Activated CD8-positive, alpha-beta T cell treated with anti-CD3 and anti-CD28 coated beads, Interleukin-2, amount 10 ng/mL, durations not matched to agents 7 days and 5 days (primary cell): ENCODE measurements around the gene MIEN1. TPM values are rescaled to one million over a fixed set of nuclear protein-coding genes. Genes with fewer than 3 reads are reported as not detected.

ENCODE experiments used
- ATAC-seq: fragments of 150-1000 bp; cut with Tn5 transposase; one replicate; pipeline ENCODE4 v1.10.0; 2021; ENCODE audit warnings: moderate library complexity
- CTCF ChIA-PET: fragments of 350-600 bp; sonication (Branson Sonifier 250); formaldehyde crosslinking; loops from one replicate; lab custom pipeline; 2021; ENCODE audit warnings: antibody characterized with exemption; lab: Charles Lee
- POLR2A ChIA-PET: fragments of 350-600 bp; sonication (Branson Sonifier 250); formaldehyde crosslinking; loops from one replicate; lab custom pipeline; 2021; ENCODE audit warnings: antibody characterized with exemption; lab: Charles Lee
- DNase-seq: peaks from one replicate; pipeline ENCODE4 v3.0.0-alpha.2; 2020
- H3K27ac Mint-ChIP-seq: one replicate; pipeline ENCODE4 v1.8.0; 2021; ENCODE audit warnings: mild to moderate bottlenecking, mixed read lengths
- H3K27me3 Mint-ChIP-seq: one replicate; pipeline ENCODE4 v1.8.0; 2021; ENCODE audit warnings: low read depth, mixed read lengths
- H3K36me3 Mint-ChIP-seq: one replicate; pipeline ENCODE4 v1.8.0; 2021; ENCODE audit warnings: low read depth, mixed read lengths
- H3K4me1 Mint-ChIP-seq: one replicate; pipeline ENCODE4 v1.8.0; 2021; ENCODE audit warnings: low read depth, mixed read lengths
- H3K4me3 Mint-ChIP-seq: one replicate; pipeline ENCODE4 v1.8.0; 2021; ENCODE audit warnings: mild to moderate bottlenecking, mixed read lengths
- H3K9me3 Mint-ChIP-seq: one replicate; pipeline ENCODE4 v1.8.0; 2022; ENCODE audit warnings: mixed read lengths; ENCODE audit not compliant: insufficient read depth
- total RNA-seq, 2 experiments: library from RNA; stranded (reverse); gene quantifications; one replicate each; pipeline ENCODE4 v1.2.3, GENCODE V29; 2021

Gene MIEN1
- total RNA-seq, 2 experiments from 2014 or later = 44.0 to 44.6 TPM

DNA sequence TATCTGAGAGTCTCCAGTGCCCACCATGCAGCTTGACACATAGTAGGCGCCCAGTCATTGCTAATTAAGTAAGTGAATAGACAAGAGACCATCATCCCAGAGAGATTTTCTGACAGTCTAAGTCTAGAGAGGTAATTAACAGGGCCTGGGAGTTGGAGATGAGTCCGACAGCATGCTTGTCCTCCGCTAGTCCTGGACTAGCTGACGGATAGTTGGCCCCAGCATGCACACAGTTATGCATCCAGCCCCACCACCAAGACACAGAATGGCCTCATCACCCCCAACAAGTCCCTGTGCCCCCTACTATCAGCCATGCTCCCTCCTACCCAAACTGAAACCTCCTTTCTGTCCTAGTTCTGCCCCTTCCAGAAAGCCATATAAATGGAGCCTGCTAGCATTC, 17.4 kb upstream of the MIEN1 start:
- H3K4me3 Mint-ChIP-seq = no peak overlapping the region
- POLR2A ChIA-PET = interaction anchor here (0.7 kb wide), 1 partner anchor 182 kb away, joined by 3 read pairs; no protein-coding TSS in a partner anchor
- no peak overlapping the region for H3K27ac Mint-ChIP-seq
- ATAC-seq = no peak
- peaks cover 8% of the 10 kb centered on the region for H3K4me1 Mint-ChIP-seq
- no peaks in the 10 kb centered on the region for H3K36me3 Mint-ChIP-seq
- CTCF ChIA-PET = no interaction called here
- DNase-seq = no peak
- H3K9me3 Mint-ChIP-seq = no peaks in the 10 kb centered on the region
- peaks cover 4% of the 10 kb centered on the region for H3K27me3 Mint-ChIP-seq

GRCh38 chr17:39746145-39746461, 15.8 kb upstream of the MIEN1 start:
- DNase-seq = no peak
- no peak overlapping the region for H3K27ac Mint-ChIP-seq
- H3K9me3 Mint-ChIP-seq = no peaks in the 10 kb centered on the region
- peaks cover 3% of the 10 kb centered on the region for H3K4me1 Mint-ChIP-seq
- H3K36me3 Mint-ChIP-seq = no peaks in the 10 kb centered on the region
- ChIA-PET POLR2A (no interaction called here), CTCF (interaction anchor here (1.5 to 1.7 kb wide), 2 partner anchors 16 to 125 kb away, joined by 3 to 4 read pairs; partner anchors contain the start of gene MIEN1)
- peaks cover 4% of the 10 kb centered on the region for H3K27me3 Mint-ChIP-seq
- H3K4me3 Mint-ChIP-seq = no peak overlapping the region
- no peak for ATAC-seq

DNA sequence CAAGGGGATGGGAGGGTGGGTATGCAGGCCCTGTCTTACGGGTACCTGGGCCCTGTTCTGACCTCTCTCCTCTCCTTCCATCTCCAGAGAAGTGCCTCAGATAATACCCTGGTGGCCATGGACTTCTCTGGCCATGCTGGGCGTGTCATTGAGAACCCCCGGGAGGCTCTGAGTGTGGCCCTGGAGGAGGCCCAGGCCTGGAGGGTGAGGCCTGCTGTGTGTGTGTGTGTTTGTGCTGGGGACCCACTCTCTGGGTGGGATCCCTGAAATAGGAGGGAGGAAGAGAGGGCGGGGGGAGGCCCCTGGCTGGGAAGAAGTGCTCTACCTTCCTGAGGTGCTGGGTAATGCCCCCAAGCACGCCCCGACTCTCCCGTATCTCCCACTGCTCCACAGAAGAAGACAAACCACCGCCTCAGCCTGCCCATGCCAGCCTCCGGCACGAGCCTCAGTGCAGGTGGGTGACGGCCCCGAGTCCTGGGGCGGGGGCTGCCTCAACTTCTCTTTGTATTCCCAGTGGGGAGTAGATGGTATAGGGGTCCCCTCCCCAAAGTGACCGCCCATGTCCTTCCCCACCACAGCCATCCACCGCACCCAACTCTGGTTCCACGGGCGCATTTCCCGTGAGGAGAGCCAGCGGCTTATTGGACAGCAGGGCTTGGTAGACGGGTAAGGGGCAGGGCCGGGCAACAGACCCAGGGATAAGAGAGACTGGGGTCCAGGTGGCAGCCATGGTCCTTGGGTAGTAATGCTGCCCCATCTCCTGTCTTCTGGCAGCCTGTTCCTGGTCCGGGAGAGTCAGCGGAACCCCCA, 15.2 kb upstream of the MIEN1 start:
- H3K27ac Mint-ChIP-seq = no peak overlapping the region
- no peak overlapping the region for H3K4me3 Mint-ChIP-seq
- CTCF ChIA-PET = interaction anchor here (1.4 to 1.7 kb wide), 2 partner anchors 123 to 124 kb away, joined by 3 read pairs; no protein-coding TSS in a partner anchor
- H3K36me3 Mint-ChIP-seq = no peaks in the 10 kb centered on the region
- POLR2A ChIA-PET = interaction anchor here (1.7 kb wide), 1 partner anchor 16 kb away, joined by 7 read pairs; the partner anchor contains the start of gene MIEN1
- no peak for DNase-seq
- ATAC-seq = no peak
- H3K9me3 Mint-ChIP-seq = no peaks in the 10 kb centered on the region
- H3K27me3 Mint-ChIP-seq = peaks cover 6% of the 10 kb centered on the region
- peaks cover 8% of the 10 kb centered on the region for H3K4me1 Mint-ChIP-seq

DNA sequence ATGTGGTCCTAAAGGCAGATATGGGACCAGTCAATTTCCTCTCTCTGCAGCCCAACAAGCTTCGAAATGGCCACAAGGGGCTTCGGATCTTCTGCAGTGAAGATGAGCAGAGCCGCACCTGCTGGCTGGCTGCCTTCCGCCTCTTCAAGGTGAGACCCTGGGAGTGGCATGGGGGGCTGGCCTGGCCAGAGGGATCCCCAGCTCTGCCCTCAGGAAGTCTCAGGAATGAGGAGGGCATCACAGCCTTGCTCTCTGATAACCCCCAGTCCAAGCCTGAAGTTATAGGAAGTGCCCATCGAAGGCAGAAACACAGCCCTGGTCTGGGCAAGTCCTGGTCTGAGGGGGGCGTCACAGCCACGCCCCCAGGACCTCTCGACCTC, 14.5 kb upstream of the MIEN1 start:
- peaks cover 15% of the 10 kb centered on the region for H3K4me1 Mint-ChIP-seq
- H3K27ac Mint-ChIP-seq = no peak overlapping the region
- H3K36me3 Mint-ChIP-seq = no peaks in the 10 kb centered on the region
- ChIA-PET CTCF (interaction anchor here (0.9 to 1.7 kb wide), 3 partner anchors 121 to 123 kb away, joined by 3 read pairs; no protein-coding TSS in a partner anchor), POLR2A (interaction anchor here (1.7 kb wide), 1 partner anchor 15 kb away, joined by 7 read pairs; the partner anchor contains the start of gene MIEN1)
- ATAC-seq = no peak
- no peaks in the 10 kb centered on the region for H3K9me3 Mint-ChIP-seq
- H3K4me3 Mint-ChIP-seq = no peak overlapping the region
- H3K27me3 Mint-ChIP-seq = peaks cover 6% of the 10 kb centered on the region
- DNase-seq = no peak

DNA sequence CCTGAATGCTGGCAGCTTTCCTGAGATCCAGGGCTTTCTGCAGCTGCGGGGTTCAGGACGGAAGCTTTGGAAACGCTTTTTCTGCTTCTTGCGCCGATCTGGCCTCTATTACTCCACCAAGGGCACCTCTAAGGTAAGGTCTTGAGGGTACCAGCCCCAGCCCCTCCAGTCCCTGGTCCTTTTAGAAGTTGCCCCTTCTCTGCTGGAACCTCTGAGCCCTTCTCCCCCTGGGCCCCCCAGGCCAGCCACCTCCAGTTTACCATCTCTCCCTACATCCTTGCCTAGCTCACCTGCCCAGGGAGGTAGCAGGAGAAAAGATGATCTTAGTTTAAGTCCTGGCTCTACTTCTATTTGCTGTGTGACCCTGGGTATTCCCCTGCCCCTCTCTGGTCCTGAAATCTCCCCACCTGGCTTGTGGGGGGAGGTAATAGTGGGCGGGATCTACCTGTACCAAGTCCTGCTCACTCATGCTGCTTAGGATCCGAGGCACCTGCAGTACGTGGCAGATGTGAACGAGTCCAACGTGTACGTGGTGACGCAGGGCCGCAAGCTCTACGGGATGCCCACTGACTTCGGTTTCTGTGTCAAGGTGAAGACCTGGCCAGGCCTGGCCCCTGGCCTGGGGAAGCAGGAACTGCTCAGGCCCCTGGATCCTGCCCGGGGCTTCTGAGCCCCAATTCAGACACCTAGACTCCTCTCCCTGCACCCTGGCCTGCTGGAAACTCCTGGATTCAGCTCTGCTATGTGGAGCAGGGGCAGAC, 13.9 kb upstream of the MIEN1 start:
- H3K27ac Mint-ChIP-seq = no peak overlapping the region
- H3K36me3 Mint-ChIP-seq = no peaks in the 10 kb centered on the region
- H3K4me3 Mint-ChIP-seq = no peak overlapping the region
- ChIA-PET CTCF (interaction anchor here (0.9 to 1.7 kb wide), 3 partner anchors 121 to 123 kb away, joined by 3 read pairs; no protein-coding TSS in a partner anchor), POLR2A (interaction anchor here (1.7 kb wide), 1 partner anchor 14 kb away, joined by 7 read pairs; the partner anchor contains the start of gene MIEN1)
- no peaks in the 10 kb centered on the region for H3K9me3 Mint-ChIP-seq
- no peak for ATAC-seq
- no peak for DNase-seq
- peaks cover 6% of the 10 kb centered on the region for H3K27me3 Mint-ChIP-seq
- H3K4me1 Mint-ChIP-seq = peaks cover 19% of the 10 kb centered on the region

DNA sequence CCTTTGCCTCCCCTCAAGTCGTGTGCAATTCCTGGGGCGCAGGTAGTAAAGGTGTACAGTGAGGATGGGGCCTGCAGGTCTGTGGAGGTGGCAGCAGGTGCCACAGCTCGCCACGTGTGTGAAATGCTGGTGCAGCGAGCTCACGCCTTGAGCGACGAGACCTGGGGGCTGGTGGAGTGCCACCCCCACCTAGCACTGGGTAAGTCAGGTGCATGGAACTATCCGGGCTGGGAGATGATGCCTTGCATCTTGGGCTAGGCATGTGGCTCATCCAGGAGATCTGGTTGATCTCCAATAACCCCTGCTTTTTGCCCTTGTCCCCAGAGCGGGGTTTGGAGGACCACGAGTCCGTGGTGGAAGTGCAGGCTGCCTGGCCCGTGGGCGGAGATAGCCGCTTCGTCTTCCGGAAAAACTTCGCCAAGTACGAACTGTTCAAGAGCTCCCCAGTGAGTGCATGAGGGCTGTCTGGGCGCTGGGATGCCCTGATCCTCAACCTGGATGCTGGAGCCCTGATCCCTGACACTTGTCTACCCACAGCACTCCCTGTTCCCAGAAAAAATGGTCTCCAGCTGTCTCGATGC, 12.6 kb upstream of the MIEN1 start:
- DNase-seq (no peak), ATAC-seq (no peak)
- H3K9me3 Mint-ChIP-seq = no peaks in the 10 kb centered on the region
- POLR2A ChIA-PET = no interaction called here
- H3K27me3 Mint-ChIP-seq = peaks cover 6% of the 10 kb centered on the region
- peaks cover 28% of the 10 kb centered on the region for H3K4me1 Mint-ChIP-seq
- CTCF ChIA-PET = no interaction called here
- H3K36me3 Mint-ChIP-seq = no peaks in the 10 kb centered on the region
- no peak overlapping the region for H3K4me3 Mint-ChIP-seq
- H3K27ac Mint-ChIP-seq = no peak overlapping the region

DNA sequence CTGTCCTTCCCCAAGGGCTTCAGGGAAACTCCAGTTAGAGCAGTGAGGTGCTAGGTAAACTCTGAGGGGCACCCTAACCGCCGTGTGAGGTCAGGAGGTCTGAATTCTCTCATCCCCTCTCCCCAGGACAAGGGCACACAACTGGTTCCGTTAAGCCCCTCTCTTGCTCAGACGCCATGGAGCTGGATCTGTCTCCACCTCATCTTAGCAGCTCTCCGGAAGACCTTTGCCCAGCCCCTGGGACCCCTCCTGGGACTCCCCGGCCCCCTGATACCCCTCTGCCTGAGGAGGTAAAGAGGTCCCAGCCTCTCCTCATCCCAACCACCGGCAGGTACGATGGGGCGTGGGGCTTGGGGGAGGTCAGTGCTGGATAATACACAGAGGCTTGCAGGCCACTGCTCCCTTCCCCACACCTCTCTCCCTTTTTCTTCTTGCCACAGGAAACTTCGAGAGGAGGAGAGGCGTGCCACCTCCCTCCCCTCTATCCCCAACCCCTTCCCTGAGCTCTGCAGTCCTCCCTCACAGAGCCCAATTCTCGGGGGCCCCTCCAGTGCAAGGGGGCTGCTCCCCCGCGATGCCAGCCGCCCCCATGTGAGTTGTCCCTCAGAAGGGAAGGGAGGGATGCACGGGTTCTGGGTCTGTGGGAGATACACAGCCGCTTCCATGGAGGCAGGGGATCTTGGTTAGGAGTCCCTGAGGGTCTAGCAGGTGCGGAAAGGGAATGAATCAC, 12.0 kb upstream of the MIEN1 start:
- Mint-ChIP-seq H3K9me3 (no peaks in the 10 kb centered on the region), H3K4me3 (no peak overlapping the region), H3K27ac (no peak overlapping the region), H3K4me1 (peaks cover 31% of the 10 kb centered on the region), H3K27me3 (peaks cover 6% of the 10 kb centered on the region), H3K36me3 (no peaks in the 10 kb centered on the region)
- ChIA-PET CTCF (no interaction called here), POLR2A (no interaction called here)
- DNase-seq = no peak
- ATAC-seq = no peak

GRCh38 chr17:39740357-39741111, 10.2 kb upstream of the MIEN1 start:
- CTCF ChIA-PET = no interaction called here

GRCh38 chr17:39739885-39740356, 9.6 kb upstream of the MIEN1 start:
- ChIA-PET CTCF (no interaction called here), POLR2A (no interaction called here)
- ATAC-seq = no peak

More at GRCh38 chr17:39740357-39741111, 10.2 kb upstream of the MIEN1 start:
- no peak overlapping the region for H3K27ac Mint-ChIP-seq
- H3K9me3 Mint-ChIP-seq = no peaks in the 10 kb centered on the region
- H3K4me1 Mint-ChIP-seq = peaks cover 31% of the 10 kb centered on the region
- no peaks in the 10 kb centered on the region for H3K36me3 Mint-ChIP-seq
- ATAC-seq (no peak), DNase-seq (no peak)
- peaks cover 19% of the 10 kb centered on the region for H3K27me3 Mint-ChIP-seq
- no peak overlapping the region for H3K4me3 Mint-ChIP-seq
- POLR2A ChIA-PET = no interaction called here

GRCh38 chr17:39738983-39739884, 8.9 kb upstream of the MIEN1 start:
- POLR2A ChIA-PET = no interaction called here
- H3K27me3 Mint-ChIP-seq = peaks cover 22% of the 10 kb centered on the region

More at GRCh38 chr17:39739885-39740356, 9.6 kb upstream of the MIEN1 start:
- no peaks in the 10 kb centered on the region for H3K36me3 Mint-ChIP-seq
- no peak overlapping the region for H3K4me3 Mint-ChIP-seq
- no peak overlapping the region for H3K27ac Mint-ChIP-seq
- peaks cover 20% of the 10 kb centered on the region for H3K27me3 Mint-ChIP-seq
- peaks cover 31% of the 10 kb centered on the region for H3K4me1 Mint-ChIP-seq
- H3K9me3 Mint-ChIP-seq = no peaks in the 10 kb centered on the region
- DNase-seq = no peak

More at GRCh38 chr17:39738983-39739884, 8.9 kb upstream of the MIEN1 start:
- Mint-ChIP-seq H3K4me3 (no peak overlapping the region), H3K27ac (no peak overlapping the region), H3K9me3 (no peaks in the 10 kb centered on the region), H3K36me3 (no peaks in the 10 kb centered on the region), H3K4me1 (peaks cover 31% of the 10 kb centered on the region)
- DNase-seq (no peak), ATAC-seq (no peak)
- CTCF ChIA-PET = no interaction called here
